Hypothalamus (tissue), 51 donors: Measurements from ENCODE around the gene COPS6.

ENCODE experiments used
- DNase-seq, 51 donors: peaks; one replicate each; lab custom pipeline; 2025; lab: John Stamatoyannopoulos, UW

COPS6 gene

DNA sequence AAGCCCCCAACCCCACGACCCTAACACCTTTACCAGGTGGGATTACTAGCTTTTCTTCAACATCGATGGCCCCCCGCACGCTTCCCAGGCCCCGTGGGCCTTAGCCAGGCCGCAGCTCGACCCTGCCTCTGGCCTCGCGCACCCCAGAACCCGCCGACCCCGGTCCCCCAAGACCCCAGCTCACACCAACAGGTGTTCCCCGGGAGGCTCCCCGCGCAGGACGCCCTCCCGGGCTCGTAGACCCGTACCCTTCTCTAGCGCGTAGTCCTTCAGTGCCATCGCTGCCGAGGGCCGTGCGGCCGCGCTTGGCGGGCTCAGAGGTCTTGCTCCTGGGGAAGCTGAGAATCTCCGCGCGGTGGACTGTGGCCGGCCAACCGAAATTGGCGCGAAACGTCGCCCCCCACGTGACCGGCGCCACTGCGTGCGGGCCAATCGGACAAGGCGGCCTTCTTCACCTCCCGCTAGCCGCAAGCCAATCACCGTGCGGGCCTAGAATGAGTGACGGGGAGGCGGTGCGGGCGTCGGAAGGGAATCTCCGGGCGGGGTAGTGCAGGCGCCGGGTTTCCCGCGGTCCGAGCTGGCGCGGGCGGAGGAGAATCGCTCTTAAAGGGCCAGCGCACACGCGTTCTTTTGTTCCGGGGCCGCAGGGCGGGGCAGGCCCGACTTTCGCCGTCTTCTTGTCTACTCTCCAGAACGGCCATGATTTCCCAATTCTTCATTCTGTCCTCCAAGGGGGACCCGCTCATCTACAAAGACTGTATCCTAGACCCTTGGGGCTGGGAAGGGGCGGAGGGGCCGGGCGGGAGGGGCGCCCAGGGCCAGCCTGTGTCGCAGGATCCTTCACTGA, 12.5 kb downstream of the COPS6 start, which contains the start of the genes AP4M1 and MCM7:
TSS of gene AP4M1 (plus strand) at position 628 of the 847 bp plus-strand sequence. CDS start at position 700, 72 bp downstream.
TSS of gene MCM7 (minus strand) at position 382 of the 847 bp plus-strand sequence. CDS start at position 279, 103 bp downstream.
- peak; percentile 88 to 100 (median 98) for DNase-seq

- no peak for DNase-seq
These were observed 14.4 kb downstream of the COPS6 start for GRCh38 chr7:100102950-100103840.

- no peak for DNase-seq
These were observed 16.8 kb downstream of the COPS6 start for GRCh38 chr7:100105534-100105933.

DNA sequence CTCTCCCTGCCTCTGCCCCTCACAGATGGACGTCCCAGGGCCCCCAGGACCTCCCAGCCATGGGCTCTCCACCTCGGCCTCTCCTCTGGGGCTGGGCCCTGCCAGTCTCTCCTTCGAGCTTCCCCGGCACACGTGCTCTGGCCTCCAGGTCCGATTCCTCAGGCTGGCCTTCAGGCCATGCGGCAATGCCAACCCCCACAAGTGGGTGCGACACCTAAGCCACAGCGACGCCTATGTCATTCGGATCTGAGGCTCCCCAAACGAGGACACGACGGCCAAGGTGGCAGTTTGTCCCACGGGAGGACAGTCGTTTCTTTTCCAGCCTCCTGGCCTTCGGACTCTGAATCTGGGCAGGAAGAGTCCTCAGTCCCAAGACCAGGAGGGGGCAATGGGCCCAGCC, 17.9 kb downstream of the COPS6 start:
- DNase-seq, result no peak

DNA sequence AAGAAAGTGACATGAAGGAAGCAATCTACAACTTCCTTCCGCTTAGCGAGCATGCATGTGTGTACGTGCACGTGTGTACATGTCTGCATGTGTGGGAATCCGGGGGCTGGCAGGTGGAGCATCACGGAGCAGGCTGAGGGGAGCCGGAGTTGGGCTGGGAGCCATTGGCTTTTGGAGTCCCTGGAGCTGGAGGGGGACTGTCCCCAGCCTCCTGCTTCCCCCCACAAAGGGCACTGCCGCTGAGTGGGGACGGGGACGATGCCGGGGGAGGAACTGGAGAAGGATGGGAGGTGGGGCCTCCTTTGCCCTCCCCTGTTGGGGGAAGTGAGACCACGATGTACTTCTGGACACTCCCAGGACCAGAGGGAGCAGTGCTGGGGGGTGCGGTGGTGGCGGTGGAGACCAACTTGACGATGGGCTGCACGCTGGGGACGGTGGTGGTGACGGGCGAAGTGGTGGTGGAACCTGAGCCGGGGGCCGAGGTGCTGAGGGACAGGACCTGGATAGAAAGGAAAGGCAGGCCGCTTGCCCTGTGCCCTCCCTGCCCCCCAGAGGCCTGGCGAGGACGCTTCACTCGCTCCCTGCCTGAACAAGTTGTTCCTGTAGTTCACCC, 18.5 kb downstream of the COPS6 start:
- DNase-seq, result peak in 7 of 51 donors; percentile 2 to 22 (median 7)

DNA sequence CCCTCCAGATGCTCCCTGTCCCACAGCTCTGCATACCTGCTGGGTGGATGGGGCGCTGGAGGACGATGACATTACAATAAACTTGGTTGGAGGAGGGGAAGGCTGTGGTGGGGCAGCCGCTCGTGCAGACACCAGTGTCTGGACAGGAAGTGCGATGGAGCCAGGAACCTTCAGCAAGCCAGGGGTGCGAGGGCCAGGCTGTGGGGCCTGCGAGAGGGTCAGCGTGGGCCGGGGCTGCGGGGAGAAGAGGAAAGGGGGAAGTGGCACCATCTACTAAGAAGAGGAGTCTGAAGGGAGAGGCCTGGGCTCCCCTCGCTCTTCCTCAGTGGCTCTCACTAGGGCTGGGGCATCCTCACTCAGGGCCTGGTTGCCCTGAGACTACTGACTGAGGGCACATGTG, 19.1 kb downstream of the COPS6 start:
- DNase-seq, result peak in 2 of 51 donors; percentile 6 to 7

GRCh38 chr7:100109521-100110163, 20.9 kb downstream of the COPS6 start:
- no peak for DNase-seq

GRCh38 chr7:100111156-100111555, 22.4 kb downstream of the COPS6 start:
- DNase-seq, result no peak

GRCh38 chr7:100111914-100112313, 23.1 kb downstream of the COPS6 start:
- no peak for DNase-seq

DNA sequence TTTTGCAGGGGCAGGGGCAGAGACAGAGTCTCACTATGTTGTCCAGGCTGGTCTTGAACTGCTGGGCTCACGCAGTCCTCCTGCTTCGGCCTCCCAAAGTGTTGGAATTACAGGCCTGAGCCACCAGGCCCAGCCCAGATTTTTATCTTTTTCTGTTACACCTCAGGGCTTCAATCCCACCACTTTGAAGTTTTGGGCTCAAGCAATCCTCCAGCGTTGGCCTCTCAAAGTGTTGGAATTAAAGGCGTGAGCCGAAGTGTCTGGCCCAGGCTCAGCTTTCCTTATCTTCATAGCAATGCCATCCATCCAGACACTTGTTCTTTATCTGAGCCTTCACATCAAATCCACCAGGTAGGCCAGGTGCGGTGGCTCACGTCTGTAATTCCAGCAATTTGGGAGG, 26.3 kb downstream of the COPS6 start:
- no peak for DNase-seq

DNA sequence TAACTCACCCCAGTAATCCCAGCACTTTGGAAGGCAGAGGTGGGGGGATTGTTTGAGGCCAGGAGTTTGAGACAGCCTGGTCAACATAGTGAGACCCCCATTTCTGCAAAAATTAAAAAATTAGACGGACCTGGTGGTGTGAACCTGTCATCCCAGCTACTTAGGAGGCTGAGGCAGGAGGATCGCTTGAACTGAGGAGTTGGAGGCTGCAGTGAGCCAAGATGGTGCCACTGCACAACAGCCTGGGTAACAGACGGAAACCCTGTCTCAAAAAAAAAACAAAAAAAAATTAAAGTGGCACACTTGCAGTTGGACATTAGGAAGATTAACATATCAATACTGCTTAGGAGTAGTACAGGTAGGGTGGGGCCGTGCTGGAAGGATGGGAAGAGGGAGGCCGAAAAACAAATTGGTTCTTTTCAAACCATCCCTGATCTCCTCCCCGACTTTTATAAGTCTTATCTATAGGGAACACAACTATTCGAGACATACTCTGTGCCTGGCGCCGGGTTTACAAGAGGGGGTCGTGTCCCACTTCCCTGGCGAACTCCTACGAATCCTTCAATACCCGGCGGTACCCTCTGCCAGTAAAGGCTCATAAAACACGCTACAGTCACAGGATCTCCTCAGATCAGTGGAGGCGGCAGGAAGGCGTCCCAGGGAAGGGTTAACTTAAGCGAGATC, 29.8 kb downstream of the COPS6 start:
- DNase-seq, result no peak

DNA sequence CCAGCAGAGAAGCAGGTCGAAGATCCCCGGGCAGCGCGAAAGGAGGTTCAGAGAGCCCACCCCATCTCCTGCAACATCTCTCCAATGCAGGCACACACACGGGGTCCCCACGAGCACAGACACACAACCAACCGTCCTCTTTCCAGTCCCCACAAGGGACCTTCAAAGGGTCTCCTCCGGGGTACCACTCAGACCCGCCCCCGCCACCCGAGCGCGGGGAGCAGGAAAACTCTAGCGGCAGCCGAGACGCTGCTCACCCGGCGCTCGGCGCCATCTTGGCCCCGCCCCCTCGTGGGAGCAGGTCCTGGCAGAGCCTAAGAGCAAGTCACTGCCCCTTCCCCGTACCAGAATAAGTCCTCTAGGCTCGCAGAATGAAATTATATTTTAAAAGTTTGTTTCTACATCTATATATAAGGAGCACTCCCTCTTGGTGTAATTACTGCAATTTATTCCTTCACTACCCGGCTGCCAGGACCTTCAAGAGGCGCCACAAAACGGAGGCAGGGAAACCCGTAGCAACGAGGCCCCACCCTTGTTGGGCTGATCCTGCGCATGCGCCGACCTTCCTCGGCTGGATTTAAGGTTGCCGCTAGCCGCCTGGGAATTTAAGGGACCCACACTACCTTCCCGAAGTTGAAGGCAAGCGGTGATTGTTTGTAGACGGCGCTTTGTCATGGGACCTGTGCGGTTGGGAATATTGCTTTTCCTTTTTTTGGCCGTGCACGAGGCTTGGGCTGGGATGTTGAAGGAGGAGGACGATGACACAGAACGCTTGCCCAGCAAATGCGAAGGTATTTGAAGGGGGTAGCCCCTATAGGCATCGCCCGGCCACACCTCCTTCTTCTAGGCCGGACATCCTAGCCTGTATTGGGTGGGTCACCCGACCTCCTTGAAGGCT, 30.6 kb downstream of the COPS6 start, which contains the start of the genes CNPY4 and TAF6:
TSS of gene CNPY4 (plus strand) at position 563 of the 898 bp plus-strand sequence. CDS start at position 674, 111 bp downstream.
TSS of gene TAF6 (minus strand) at position 287 of the 898 bp plus-strand sequence. CDS start 5,149 bp downstream, outside the sequence.
- peak; percentile 71 to 97 (median 91) for DNase-seq

DNA sequence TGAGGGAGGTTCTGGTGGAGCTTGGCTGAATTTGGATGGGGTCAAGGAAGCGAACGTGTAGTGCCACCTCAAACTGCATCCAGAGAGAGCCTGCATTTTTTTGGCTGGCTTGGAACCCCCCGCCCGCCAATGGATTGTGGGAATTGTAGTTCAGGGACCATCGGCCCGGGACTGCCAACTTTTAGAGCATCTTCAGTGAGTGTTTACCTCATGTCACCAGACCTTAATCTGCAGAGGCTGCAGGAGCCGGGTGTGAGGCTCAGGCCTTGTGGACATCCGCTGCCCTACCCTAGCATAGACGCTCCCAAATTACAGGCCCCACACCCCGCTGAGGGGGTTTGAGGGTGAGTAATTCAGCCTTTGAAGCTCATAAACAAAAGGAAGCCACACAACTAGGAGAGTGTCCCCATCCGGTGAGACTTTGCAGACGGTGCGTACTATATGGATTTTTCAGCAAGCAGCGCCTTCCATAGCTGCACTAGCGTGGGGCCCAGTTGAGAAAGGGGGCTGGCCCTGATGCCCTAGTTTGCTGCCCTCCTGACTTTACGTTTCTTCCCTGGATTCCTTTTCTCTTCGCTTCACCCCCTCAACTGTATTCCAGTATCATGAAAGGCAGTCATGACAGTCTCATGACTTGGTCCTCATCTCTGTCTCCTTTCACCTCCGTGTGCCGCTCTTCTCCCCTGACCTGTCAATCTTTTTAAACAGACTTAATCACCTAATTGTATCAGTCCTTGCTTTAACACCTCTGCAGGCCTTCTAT, 31.4 kb downstream of the COPS6 start:
- peak in 45 of 51 donors; percentile 25 to 93 (median 70) for DNase-seq

DNA sequence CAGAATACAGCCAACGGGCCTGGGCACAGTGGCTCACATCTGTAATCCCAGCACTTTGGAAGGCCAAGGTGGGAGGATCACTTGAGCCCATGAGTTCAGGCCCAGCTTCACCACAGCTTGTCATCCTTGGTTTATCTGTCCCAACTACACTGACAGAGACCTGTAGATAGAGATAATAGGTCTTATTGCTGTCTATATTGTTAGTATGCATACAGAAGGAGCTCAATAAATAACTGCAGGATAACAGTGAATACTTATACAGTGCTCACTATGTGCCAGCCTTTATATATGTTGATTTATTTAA, 31.9 kb downstream of the COPS6 start:
- DNase-seq, result no peak

DNA sequence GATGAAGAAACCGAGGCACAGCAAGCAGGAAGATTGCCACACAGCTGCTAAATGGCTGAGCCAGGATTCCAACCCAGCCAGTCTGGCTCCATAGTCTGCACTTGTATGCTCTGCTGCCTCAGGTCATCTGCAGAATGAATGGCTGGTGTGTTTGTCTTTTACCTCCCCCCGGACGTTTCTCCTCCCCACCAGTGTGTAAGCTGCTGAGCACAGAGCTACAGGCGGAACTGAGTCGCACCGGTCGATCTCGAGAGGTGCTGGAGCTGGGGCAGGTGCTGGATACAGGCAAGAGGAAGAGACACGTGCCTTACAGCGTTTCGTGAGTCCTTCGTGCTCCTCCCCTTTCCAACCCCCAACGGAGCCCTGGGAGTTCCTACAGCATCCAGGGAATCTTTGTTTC, 33.3 kb downstream of the COPS6 start:
- DNase-seq, result no peak

- no peak for DNase-seq
These were observed 33.8 kb downstream of the COPS6 start for GRCh38 chr7:100122568-100122967.

DNA sequence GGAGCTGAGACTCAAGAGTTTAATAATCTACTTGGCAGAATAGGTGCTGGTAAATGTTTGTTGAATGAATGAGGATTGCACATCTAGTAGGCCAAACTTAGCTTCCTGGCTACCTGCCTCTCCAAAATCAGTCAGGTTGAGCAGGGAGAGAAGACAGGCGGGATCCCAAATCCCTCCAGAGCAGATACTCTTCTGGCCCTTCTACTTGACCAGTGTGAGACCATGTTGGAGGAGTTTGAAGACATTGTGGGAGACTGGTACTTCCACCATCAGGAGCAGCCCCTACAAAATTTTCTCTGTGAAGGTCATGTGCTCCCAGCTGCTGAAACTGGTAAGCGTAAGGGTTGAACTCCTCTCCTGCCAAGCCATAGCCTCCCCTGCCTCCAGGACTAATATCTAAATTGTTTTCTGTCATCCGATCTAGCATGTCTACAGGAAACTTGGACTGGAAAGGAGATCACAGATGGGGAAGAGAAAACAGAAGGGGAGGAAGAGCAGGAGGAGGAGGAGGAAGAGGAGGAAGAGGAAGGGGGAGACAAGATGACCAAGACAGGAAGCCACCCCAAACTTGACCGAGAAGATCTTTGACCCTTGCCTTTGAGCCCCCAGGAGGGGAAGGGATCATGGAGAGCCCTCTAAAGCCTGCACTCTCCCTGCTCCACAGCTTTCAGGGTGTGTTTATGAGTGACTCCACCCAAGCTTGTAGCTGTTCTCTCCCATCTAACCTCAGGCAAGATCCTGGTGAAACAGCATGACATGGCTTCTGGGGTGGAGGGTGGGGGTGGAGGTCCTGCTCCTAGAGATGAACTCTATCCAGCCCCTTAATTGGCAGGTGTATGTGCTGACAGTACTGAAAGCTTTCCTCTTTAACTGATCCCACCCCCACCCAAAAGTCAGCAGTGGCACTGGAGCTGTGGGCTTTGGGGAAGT, 35.8 kb downstream of the COPS6 start:
- no peak for DNase-seq
